CD4-positive, alpha-beta T cell (primary cell): ENCODE results near the gene WDR73. TPM values are rescaled to one million over a fixed set of nuclear protein-coding genes. Genes with fewer than 3 reads are reported as not detected.

ENCODE experiments used
- ATAC-seq: fragments of 200-7000 bp; cut with Tn5 transposase; one replicate; pipeline ENCODE4 v1.10.0; 2022; ENCODE audit warnings: mild to moderate bottlenecking; ENCODE audit not compliant: poor library complexity
- CTCF ChIA-PET: fragments of 350-600 bp; sonication (Branson Sonifier 250); formaldehyde crosslinking; loops from one replicate; lab custom pipeline; 2021; ENCODE audit warnings: antibody characterized with exemption, inconsistent platforms; lab: Charles Lee
- POLR2A ChIA-PET: fragments of 350-600 bp; sonication (Branson Sonifier 250); formaldehyde crosslinking; loops from one replicate; lab custom pipeline; 2021; ENCODE audit warnings: antibody characterized with exemption, inconsistent platforms; lab: Charles Lee
- DNase-seq, 14 experiments: peaks; one replicate each; pipeline ENCODE4 v3.0.0-alpha.2; 2013 to 2020; ENCODE audit warnings: mixed read lengths in 2 of 14
- H3K27ac ChIP-seq, 2 donors: one replicate each; pipeline versions ENCODE4 v1.5.1 to v1.7.0; 2013; ENCODE audit warnings: low read length in 2 of 2, low read depth in 1 of 2, mild to moderate bottlenecking in 1 of 2
- H3K27me3 ChIP-seq, 2 experiments: 1 replicate in 1 of 2; 2 replicates in 1 of 2; pipeline versions ENCODE4 v1.6.1 to v1.7.0; 2013; ENCODE audit warnings: low read length in 2 of 2, control low read depth in 1 of 2, mild to moderate bottlenecking in 1 of 2, moderate library complexity in 1 of 2; ENCODE audit not compliant: insufficient read depth in 2 of 2, control insufficient read depth in 1 of 2
- H3K36me3 ChIP-seq: one replicate; pipeline ENCODE4 v1.6.1; 2013; ENCODE audit warnings: low read length, control low read depth; ENCODE audit not compliant: insufficient read depth
- H3K4me1 ChIP-seq: one replicate; pipeline ENCODE4 v1.6.1; 2013; ENCODE audit warnings: low read length, control low read depth; ENCODE audit not compliant: insufficient read depth
- H3K4me3 ChIP-seq: one replicate; pipeline ENCODE4 v1.5.1; 2013; ENCODE audit warnings: mild to moderate bottlenecking, low read length, moderate library complexity
- H3K9me3 ChIP-seq, 2 experiments: 1 replicate in 1 of 2; 2 replicates in 1 of 2; pipeline versions ENCODE4 v1.6.1 to v1.7.0; 2013; ENCODE audit warnings: low read length in 2 of 2, mild to moderate bottlenecking in 2 of 2, control low read depth in 1 of 2, moderate library complexity in 1 of 2; ENCODE audit not compliant: control insufficient read depth in 1 of 2, insufficient read depth in 1 of 2
- H3K27ac Mint-ChIP-seq: one replicate; pipeline ENCODE4 v1.8.0; 2020; ENCODE audit warnings: mixed read lengths
- H3K27me3 Mint-ChIP-seq: one replicate; pipeline ENCODE4 v1.8.0; 2021; ENCODE audit warnings: mixed read lengths
- H3K36me3 Mint-ChIP-seq: one replicate; pipeline ENCODE4 v1.8.0; 2021; ENCODE audit warnings: low read depth, mixed read lengths
- H3K4me1 Mint-ChIP-seq: one replicate; pipeline ENCODE4 v1.8.0; 2021; ENCODE audit warnings: low read depth, mixed read lengths
- H3K4me3 Mint-ChIP-seq: one replicate; pipeline ENCODE4 v1.8.0; 2020; ENCODE audit warnings: mild to moderate bottlenecking, mixed read lengths
- H3K9me3 Mint-ChIP-seq: one replicate; pipeline ENCODE4 v1.8.0; 2020; ENCODE audit warnings: mixed read lengths
- intact Hi-C, 2 experiments: fragments of 100-400 bp; cut with DNase I in 1 of 2; cut with micrococcal nuclease in 1 of 2; formaldehyde crosslinking; loops; one replicate each; pipeline versions ENCODE4 v1.15.1 to v1.9.0; 2023 to 2025; cut with DNase I, micrococcal nuclease
- total RNA-seq, 174 experiments: library from RNA in 2 of 174; stranded (reverse) in 2 of 174; gene quantifications; one replicate each; pipeline ENCODE4 v1.2.3 and lab custom pipeline; 2021 to 2026
- TF ChIP-seq, protein P1 (sequence below): fragments of 200-600 bp; IDR thresholded peaks from one replicate; pipeline ENCODE4 v1.8.0; 2022; ENCODE audit warnings: antibody characterized with exemption, mild to moderate bottlenecking

The WDR73 gene
- total RNA-seq, 2 experiments from 2014 or later, result 17.8 to 23.7 TPM

DNA sequence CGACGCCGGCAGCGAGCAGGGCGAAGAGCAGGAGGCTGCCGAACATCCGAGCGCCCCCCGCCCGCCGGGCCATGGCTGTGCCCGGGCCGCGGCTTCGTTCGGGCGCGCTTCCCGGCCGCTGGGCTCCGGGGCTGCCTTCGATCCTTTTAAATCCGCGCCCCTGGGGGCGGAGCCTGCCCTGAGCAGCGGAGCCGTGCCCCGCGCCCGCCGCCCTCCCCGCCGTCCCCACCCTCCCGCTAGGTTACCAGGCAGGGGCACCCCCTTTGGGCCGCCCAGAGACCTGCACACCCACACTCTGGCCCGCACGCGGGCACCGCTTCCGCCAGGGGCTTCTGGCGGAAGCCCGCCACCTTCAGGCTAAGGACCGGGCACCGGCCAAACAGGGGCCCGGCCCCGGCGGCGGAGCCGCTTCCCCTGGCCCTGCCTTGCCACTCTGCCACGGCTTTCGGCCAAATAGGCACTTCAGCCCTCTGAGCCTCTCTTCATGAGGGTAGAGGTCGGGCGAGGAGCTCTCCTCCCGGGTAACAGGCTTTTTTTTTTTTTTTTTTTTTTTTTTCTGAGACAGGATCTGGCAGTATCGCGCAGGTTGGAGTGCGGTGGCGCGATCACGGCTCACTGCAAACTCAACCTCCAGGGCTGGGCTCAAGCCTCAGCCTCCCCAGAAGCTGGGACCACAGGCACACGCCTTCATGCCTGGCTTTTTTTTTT lies 4.2 kb upstream of the WDR73 start, which contains the start of gene NMB:
Gene NMB (minus strand): TSS at position 120 of the 708 bp plus-strand sequence. CDS start 47 bp downstream, at position 73.
- intact Hi-C loops, result loop anchor here (1.0 to 10.0 kb wide), 4 partner anchors 71 to 1137 kb away; partner anchors contain the start of gene KLHL25 (in 1 of the 2)
- TF ChIP-seq, protein P1, sequence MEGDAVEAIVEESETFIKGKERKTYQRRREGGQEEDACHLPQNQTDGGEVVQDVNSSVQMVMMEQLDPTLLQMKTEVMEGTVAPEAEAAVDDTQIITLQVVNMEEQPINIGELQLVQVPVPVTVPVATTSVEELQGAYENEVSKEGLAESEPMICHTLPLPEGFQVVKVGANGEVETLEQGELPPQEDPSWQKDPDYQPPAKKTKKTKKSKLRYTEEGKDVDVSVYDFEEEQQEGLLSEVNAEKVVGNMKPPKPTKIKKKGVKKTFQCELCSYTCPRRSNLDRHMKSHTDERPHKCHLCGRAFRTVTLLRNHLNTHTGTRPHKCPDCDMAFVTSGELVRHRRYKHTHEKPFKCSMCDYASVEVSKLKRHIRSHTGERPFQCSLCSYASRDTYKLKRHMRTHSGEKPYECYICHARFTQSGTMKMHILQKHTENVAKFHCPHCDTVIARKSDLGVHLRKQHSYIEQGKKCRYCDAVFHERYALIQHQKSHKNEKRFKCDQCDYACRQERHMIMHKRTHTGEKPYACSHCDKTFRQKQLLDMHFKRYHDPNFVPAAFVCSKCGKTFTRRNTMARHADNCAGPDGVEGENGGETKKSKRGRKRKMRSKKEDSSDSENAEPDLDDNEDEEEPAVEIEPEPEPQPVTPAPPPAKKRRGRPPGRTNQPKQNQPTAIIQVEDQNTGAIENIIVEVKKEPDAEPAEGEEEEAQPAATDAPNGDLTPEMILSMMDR, result peak; percentile 68
- peak within 1 kb of the TSS; percentile 73 for H3K27ac Mint-ChIP-seq
- peak; percentile 70 for ATAC-seq
- POLR2A ChIA-PET, result interaction anchor here (0.7 to 3.5 kb wide), 18 partner anchors 9 to 148 kb away, joined by 3 to 37 read pairs (median 4); partner anchors contain the start of genes SEC11A and ZSCAN2
- H3K36me3 Mint-ChIP-seq, result peaks cover 7% of the 10 kb centered on the region
- Histone ChIP-seq H3K27me3 (no peaks in the 10 kb centered on the region), H3K9me3 (no peaks in the 10 kb centered on the region), H3K36me3 (no peaks in the 10 kb centered on the region), H3K4me1 (peaks cover 42% of the 10 kb centered on the region), H3K4me3 (peak within 1 kb of the TSS; percentile 61), H3K27ac (peak within 1 kb of the TSS in 1 of 2 donors; percentile 65)
- CTCF ChIA-PET, result interaction anchor here (0.6 to 1.9 kb wide), 16 partner anchors 9 to 664 kb away, joined by 3 to 13 read pairs (median 4); partner anchors contain the start of genes SEC11A and ZNF592
- H3K27me3 Mint-ChIP-seq, result no peaks in the 10 kb centered on the region
- DNase-seq, result peak; percentile 70 to 94 (median 82)
- peaks cover 43% of the 10 kb centered on the region for H3K4me1 Mint-ChIP-seq
- no peaks in the 10 kb centered on the region for H3K9me3 Mint-ChIP-seq
- H3K4me3 Mint-ChIP-seq, result peak within 1 kb of the TSS; percentile 86

DNA sequence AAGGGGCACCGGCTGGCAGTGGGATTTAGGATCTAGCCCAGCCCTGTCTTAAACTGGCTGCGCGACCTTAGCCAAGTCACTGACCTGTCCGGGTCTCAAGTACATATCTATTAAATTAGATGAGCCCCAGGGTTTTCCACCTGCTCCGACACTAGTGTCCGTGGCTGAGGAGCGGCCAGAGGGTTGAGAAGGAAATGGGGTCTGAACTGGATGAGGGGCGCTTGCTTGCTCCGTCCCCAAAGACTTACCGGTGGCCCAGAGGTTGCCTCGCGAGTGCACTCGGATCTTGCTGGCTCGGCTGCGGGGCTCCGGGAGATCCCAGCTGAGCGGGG lies 3.6 kb upstream of the WDR73 start:
- no peaks in the 10 kb centered on the region for H3K27me3 ChIP-seq
- Mint-ChIP-seq H3K27me3 (no peaks in the 10 kb centered on the region), H3K4me1 (peaks cover 43% of the 10 kb centered on the region), H3K36me3 (peaks cover 7% of the 10 kb centered on the region), H3K27ac (peak overlapping the region; percentile 72), H3K4me3 (peak overlapping the region; percentile 80), H3K9me3 (no peaks in the 10 kb centered on the region)
- peak overlapping the region; percentile 61 for H3K4me3 ChIP-seq
- H3K27ac ChIP-seq, result no peak overlapping the region
- POLR2A ChIA-PET, result interaction anchor here (1.0 to 3.5 kb wide), 11 partner anchors 26 to 270 kb away, joined by 3 to 37 read pairs (median 5); partner anchors contain the start of genes SEC11A and ZSCAN2
- ATAC-seq (no peak), DNase-seq (peak in 1 of 14 experiments; percentile 18)
- no peaks in the 10 kb centered on the region for H3K36me3 ChIP-seq
- intact Hi-C loops, result loop anchor here (1.0 to 10.0 kb wide), 4 partner anchors 70 to 1137 kb away; partner anchors contain the start of gene KLHL25 (in 1 of the 2)
- H3K9me3 ChIP-seq, result no peaks in the 10 kb centered on the region
- CTCF ChIA-PET, result interaction anchor here (1.1 to 1.9 kb wide), 3 partner anchors 9 to 58 kb away, joined by 6 to 13 read pairs (median 7); partner anchors contain the start of gene SEC11A
- TF ChIP-seq, protein P1, result no peak
- H3K4me1 ChIP-seq, result peaks cover 47% of the 10 kb centered on the region

DNA sequence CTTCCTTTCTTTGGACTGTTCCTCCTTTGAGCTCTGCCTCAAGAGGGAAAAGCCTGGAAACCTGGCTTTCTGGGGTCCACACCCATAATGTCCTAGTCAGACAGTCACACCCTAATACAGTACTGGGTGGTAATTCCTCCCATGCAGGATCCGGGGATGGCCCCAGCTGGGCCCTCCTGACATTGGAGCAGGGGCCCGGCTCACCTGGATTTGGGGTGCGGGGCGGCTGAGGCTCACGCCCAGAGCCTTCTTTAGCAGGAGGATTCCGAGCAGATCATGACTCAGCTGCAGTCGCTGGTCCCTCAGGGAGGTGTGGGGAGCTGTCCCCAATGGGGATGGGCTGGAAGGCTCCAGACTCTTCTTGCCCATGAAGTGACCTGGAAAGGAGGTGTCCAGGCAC lies 2.9 kb upstream of the WDR73 start:
- CTCF ChIA-PET, result no interaction called here
- Histone ChIP-seq H3K9me3 (no peaks in the 10 kb centered on the region), H3K27ac (no peak overlapping the region), H3K36me3 (peaks cover 4% of the 10 kb centered on the region), H3K4me3 (no peak overlapping the region), H3K4me1 (peaks cover 49% of the 10 kb centered on the region), H3K27me3 (no peaks in the 10 kb centered on the region)
- ATAC-seq, result no peak
- peak overlapping the region; percentile 99 for H3K4me3 Mint-ChIP-seq
- H3K4me1 Mint-ChIP-seq, result peaks cover 49% of the 10 kb centered on the region
- H3K9me3 Mint-ChIP-seq, result no peaks in the 10 kb centered on the region
- POLR2A ChIA-PET, result interaction anchor here (0.9 to 3.5 kb wide), 5 partner anchors 58 to 271 kb away, joined by 3 to 37 read pairs (median 6); partner anchors contain the start of gene SEC11A
- H3K27me3 Mint-ChIP-seq, result no peaks in the 10 kb centered on the region
- intact Hi-C loops, result loop anchor here (5.0 to 10.0 kb wide), 3 partner anchors 70 to 1138 kb away; partner anchors contain the start of gene KLHL25 (in 1 of the 2)
- TF ChIP-seq, protein P1, result no peak
- peaks cover 12% of the 10 kb centered on the region for H3K36me3 Mint-ChIP-seq
- DNase-seq, result peak in 1 of 14 experiments; percentile 21
- H3K27ac Mint-ChIP-seq, result peak overlapping the region; percentile 72
